ENCODE data around the gene DIP2C.

Gene DIP2C

GRCh38 chr10:241966-242643 lies 447.4 kb downstream of the DIP2C start:
- no peak for DNase-seq

GRCh38 chr10:241451-241850 lies 448.0 kb downstream of the DIP2C start:
- DNase-seq, result no peak

- peak; percentile 25 for DNase-seq
Measured at GRCh38 chr10:239109-239508, 450.4 kb downstream of the DIP2C start.

- DNase-seq, result no peak
Measured at GRCh38 chr10:235915-236314, 453.6 kb downstream of the DIP2C start.

GRCh38 chr10:234708-235406 lies 454.6 kb downstream of the DIP2C start:
- DNase-seq, result no peak

- DNase-seq, result no peak
Measured at GRCh38 chr10:232878-233277, 456.6 kb downstream of the DIP2C start.

- DNase-seq, result no peak
Measured at GRCh38 chr10:232061-232460, 457.4 kb downstream of the DIP2C start.

GRCh38 chr10:230758-231157 lies 458.7 kb downstream of the DIP2C start:
- peak; percentile 19 for DNase-seq

- DNase-seq, result no peak
Measured at GRCh38 chr10:228366-228765, 461.1 kb downstream of the DIP2C start.

- no peak for DNase-seq
Measured at GRCh38 chr10:227014-227413, 462.5 kb downstream of the DIP2C start.

- DNase-seq, result no peak
Measured at GRCh38 chr10:226018-226417, 463.4 kb downstream of the DIP2C start.

- DNase-seq, result no peak
Measured at GRCh38 chr10:224571-224970, 464.9 kb downstream of the DIP2C start.
